ENCODE data around the gene SLC17A3. TPM values are rescaled to one million over a fixed set of nuclear protein-coding genes. Genes with fewer than 3 reads are reported as not detected.

Gene SLC17A3
- polyA plus RNA-seq, 1 donor: not detected

- no peak for DNase-seq (ENCODE audit: low read depth)
Observed at GRCh38 chr6:25835442-25836283, 38.4 kb downstream of the SLC17A3 start.

- DNase-seq (ENCODE audit: low read depth): no peak
Observed at GRCh38 chr6:25834950-25835349, 39.1 kb downstream of the SLC17A3 start.

DNA sequence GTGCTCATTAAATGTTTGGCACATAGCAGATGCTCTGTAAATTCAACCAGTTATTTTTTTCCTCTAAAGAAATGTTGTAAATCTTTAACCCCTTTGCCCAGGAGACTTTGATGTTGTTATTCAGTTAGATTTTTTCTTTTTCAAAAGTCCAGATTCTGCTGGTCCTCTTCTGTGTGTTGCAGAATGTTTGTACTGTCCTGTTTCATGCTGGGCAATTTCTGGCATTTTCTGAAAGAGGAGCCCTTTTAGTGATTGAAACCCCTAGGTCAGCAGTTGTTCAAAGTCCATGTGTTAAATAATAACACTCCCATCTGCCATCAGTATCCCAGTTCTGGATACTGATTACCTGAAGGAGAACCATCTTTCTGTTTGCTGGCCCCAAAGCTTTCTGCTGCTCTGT is 40.9 kb downstream of the SLC17A3 start:
- DNase-seq (ENCODE audit: low read depth): no peak

GRCh38 chr6:25832670-25833069 is 41.4 kb downstream of the SLC17A3 start:
- no peak for DNase-seq (ENCODE audit: low read depth)

DNA sequence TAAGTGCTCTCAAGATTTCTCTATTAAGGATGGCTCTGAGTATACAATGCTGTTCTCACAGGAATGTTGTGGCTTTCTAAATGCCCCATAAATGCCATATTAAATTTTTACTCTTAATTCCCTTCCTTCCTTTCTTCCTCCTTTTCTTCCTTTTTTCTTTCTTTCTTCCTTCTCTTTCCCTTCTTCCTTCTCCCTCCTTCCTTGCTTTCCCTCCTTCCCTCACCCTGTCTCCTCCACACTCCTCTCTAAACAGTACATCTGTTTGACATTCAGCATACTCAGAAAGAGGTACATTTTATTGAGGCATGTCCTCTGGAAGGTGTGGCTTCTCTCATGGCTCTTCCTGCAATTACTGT is 41.8 kb downstream of the SLC17A3 start:
- no peak for DNase-seq (ENCODE audit: low read depth)

- DNase-seq (ENCODE audit: low read depth): no peak
Observed at GRCh38 chr6:25831532-25832306, 42.3 kb downstream of the SLC17A3 start, which contains the start of gene SLC17A1. TSS of gene SLC17A1 (minus strand) at chr6:25832052. CDS start at chr6:25830557, 1,495 bp downstream.

- DNase-seq (ENCODE audit: low read depth): no peak
Observed at GRCh38 chr6:25830458-25830857, 43.6 kb downstream of the SLC17A3 start.

- no peak for DNase-seq (ENCODE audit: low read depth)
Observed at GRCh38 chr6:25829375-25829774, 44.7 kb downstream of the SLC17A3 start.

DNA sequence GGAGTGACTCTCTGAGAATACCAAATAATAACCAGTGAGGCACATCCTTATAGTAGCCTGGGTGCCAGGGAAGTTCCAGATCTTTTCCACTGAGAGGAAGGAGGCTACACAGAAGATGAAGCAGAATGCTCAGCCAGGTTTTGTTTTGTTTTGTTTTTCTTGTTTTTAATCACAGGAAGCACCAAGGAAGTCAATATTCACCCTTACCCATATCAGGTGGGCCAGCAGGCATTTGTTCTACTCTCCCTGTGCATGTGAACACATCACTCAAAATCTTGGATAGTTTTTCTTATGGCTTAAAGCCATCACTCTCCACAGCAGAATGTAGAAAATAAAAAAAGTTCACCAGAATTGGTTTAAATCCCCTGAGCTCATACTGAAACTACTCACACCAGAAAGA is 52.7 kb downstream of the SLC17A3 start:
- DNase-seq (ENCODE audit: low read depth): no peak

DNA sequence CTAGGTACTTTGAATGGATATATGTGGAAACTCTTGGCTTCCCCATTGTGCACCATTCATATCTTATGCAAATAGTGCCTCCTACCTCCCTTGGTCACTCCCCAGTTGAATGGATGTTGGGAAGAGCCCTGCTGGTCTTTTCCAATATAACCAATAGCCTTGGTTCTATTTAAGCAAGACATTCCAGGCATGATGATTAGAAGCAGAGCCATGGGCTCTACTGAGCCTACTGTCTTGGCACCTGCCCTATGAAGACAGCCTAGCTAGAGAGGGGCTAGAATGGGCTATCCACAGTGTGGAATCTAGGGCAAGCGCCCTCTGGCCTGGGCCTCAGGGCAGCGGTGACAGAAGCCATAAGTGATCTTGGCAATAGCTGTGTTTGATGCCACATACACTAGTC is 57.8 kb downstream of the SLC17A3 start:
- DNase-seq (ENCODE audit: low read depth): no peak

GRCh38 chr6:25815194-25815593 is 58.8 kb downstream of the SLC17A3 start:
- DNase-seq (ENCODE audit: low read depth): no peak

DNA sequence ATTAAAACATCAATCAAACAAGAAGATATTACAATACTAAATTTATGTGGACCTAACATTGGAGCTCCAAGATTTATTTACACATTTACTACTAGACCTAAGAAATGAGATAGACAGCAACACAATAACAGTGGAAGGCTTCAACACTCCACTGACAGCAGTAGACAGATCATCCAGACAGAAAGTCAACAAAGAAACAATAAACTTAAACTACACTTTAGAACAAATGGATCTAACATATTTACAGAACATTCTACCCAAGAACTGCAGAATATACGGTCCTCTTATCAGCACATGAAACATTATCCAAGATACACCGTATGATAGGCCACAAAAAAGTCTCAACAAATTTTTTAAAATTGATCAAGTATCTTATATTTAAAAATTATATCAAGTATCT is 69.2 kb downstream of the SLC17A3 start:
- DNase-seq (ENCODE audit: low read depth): no peak

DNA sequence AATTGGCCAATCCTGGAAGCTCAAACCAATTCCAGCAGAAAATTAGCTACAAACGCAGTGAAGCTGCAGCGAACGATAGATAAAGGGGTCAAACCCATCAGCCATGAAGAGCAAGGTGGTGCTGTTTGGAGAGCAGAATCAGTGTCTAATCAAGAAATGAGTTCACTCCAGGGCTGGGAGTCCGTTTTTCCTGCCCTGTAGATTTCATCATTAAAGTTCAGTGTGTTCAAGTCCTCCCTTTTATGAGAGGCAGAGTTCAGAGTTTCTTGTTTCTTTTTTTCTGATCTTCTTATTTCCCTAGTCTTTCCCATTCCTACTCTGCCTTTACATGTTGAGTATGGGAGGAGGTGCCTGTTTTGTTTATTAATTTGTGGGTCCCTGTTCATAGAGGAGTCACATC is 72.6 kb downstream of the SLC17A3 start:
- DNase-seq (ENCODE audit: low read depth): no peak

Other genes with a start within 250 kb of the SLC17A3 start
- not detected for gene SCGN, start 222.0 kb downstream of the SLC17A3 start, polyA plus RNA-seq (ENCODE audit: insufficient read length)
- not detected for gene SLC17A4, start 119.5 kb downstream of the SLC17A3 start, polyA plus RNA-seq (ENCODE audit: insufficient read length)
- gene SLC17A1, start 42.2 kb downstream of the SLC17A3 start, polyA plus RNA-seq (ENCODE audit: insufficient read length): not detected
- not detected for gene SLC17A2, start 56.4 kb upstream of the SLC17A3 start, polyA plus RNA-seq (ENCODE audit: insufficient read length)
- 6.7 TPM for gene TRIM38, start 88.6 kb upstream of the SLC17A3 start, polyA plus RNA-seq (ENCODE audit: insufficient read length)
- gene HFE, start 213.2 kb upstream of the SLC17A3 start, polyA plus RNA-seq (ENCODE audit: insufficient read length): 3.6 TPM

Data from forelimb muscle (tissue), 1 donor.